Peyer's patch (tissue), 4 donors: ENCODE data around the gene FBN3. TPM values are rescaled to one million over a fixed set of nuclear protein-coding genes. Genes with fewer than 3 reads are reported as not detected.

ENCODE experiments used
- DNase-seq, 3 donors: peaks; one replicate each; pipeline ENCODE4 v3.0.0-alpha.2; 2017 to 2019
- H3K27ac ChIP-seq, 4 donors: fragments of 200-600 bp; sonication (generic); one replicate each; pipeline ENCODE4 v1.5.1; 2016 to 2019
- H3K27me3 ChIP-seq, 2 donors: fragments of 200-600 bp; sonication (generic); one replicate each; pipeline ENCODE4 v1.5.1; 2019
- H3K36me3 ChIP-seq, 3 donors: fragments of 200-600 bp; sonication (generic); one replicate each; pipeline ENCODE4 v1.5.1; 2016 to 2019
- H3K4me1 ChIP-seq, 4 donors: fragments of 200-600 bp; sonication (generic); one replicate each; pipeline ENCODE4 v1.5.1; 2016 to 2019
- H3K4me3 ChIP-seq, 4 donors: fragments of 200-600 bp; sonication (generic); 1 replicate in 3 of 4; 2 replicates in 1 of 4; pipeline ENCODE4 v1.5.1; 2016 to 2019; ENCODE audit warnings: mild to moderate bottlenecking in 1 of 4
- H3K9me3 ChIP-seq, 4 donors: fragments of 200-600 bp; sonication (generic); one replicate each; pipeline ENCODE4 v1.5.1; 2016 to 2019; ENCODE audit warnings: mild to moderate bottlenecking in 1 of 4
- POLR2A ChIP-seq, 2 donors: fragments of 450-650 bp; IDR thresholded peaks; one replicate each; pipeline ENCODE4 v1.5.1; 2017; ENCODE audit warnings: antibody characterized with exemption in 2 of 2, mild to moderate bottlenecking in 2 of 2, moderate library complexity in 2 of 2
- total RNA-seq, 4 donors: library from RNA; depleted of rRNA; stranded (reverse); fragments of >200 nt; gene quantifications; one replicate each; pipeline ENCODE4 v1.1.0, GENCODE V29; 2016
- TF ChIP-seq, protein P1 (sequence below), 6 experiments: fragments of 450-650 bp in 4 of 6; fragments of 200-600 bp in 2 of 6; sonication (generic) in 1 of 6; IDR thresholded peaks; one replicate each; pipeline ENCODE4 v1.5.1; 2017 to 2019; ENCODE audit warnings: antibody characterized with exemption in 6 of 6, mild to moderate bottlenecking in 3 of 6, moderate library complexity in 1 of 6

Gene FBN3
- total RNA-seq, 4 donors from 2014 or later = 0.28 TPM; not detected in 3

DNA sequence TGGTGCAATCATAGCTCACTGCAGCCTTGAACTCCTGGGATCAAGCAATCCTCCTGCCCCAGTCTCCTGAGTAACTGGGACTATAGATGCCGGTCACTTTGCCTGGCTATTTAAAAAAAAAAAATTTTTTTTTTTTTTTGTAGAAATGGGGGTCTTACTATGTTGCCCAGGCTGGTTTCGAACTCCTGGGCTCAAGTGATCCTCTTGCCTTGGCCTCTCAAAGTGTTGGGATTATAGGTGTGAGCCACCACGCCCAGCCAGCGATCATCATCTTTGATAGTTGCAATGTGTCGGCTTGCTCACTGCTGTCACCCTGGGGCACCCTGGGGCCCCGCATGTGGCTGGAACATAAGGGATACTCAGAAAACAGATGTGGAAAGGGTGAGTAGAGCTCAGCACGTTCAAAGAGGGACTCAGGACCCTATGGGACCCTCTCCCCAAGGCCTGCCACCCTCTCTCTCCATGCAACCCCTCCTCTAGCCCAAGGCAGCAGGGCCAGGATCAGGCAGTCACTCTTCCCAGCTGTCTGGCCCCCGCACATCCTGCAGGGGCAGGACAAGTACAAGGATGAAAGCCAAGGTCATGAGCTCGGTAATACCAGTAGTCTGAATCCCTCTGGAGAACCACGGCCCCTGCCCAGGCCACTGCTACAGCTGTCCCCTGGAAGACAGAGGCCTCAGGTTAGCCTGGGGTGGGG lies 103.4 kb downstream of the FBN3 start:
- no peaks in the 10 kb centered on the region for H3K27me3 ChIP-seq
- H3K9me3 ChIP-seq = no peaks in the 10 kb centered on the region
- TF ChIP-seq, protein P1, sequence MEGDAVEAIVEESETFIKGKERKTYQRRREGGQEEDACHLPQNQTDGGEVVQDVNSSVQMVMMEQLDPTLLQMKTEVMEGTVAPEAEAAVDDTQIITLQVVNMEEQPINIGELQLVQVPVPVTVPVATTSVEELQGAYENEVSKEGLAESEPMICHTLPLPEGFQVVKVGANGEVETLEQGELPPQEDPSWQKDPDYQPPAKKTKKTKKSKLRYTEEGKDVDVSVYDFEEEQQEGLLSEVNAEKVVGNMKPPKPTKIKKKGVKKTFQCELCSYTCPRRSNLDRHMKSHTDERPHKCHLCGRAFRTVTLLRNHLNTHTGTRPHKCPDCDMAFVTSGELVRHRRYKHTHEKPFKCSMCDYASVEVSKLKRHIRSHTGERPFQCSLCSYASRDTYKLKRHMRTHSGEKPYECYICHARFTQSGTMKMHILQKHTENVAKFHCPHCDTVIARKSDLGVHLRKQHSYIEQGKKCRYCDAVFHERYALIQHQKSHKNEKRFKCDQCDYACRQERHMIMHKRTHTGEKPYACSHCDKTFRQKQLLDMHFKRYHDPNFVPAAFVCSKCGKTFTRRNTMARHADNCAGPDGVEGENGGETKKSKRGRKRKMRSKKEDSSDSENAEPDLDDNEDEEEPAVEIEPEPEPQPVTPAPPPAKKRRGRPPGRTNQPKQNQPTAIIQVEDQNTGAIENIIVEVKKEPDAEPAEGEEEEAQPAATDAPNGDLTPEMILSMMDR (IDR thresholded peaks at IDR 0.05) = no peak
- no peak for TF ChIP-seq POLR2A (IDR thresholded peaks at IDR 0.05)
- H3K27ac ChIP-seq = no peak overlapping the region
- H3K4me3 ChIP-seq = no peak overlapping the region
- peaks cover 0 to 6% (median 3%) of the 10 kb centered on the region in 4 donors for H3K4me1 ChIP-seq
- no peak for DNase-seq
- no peaks in the 10 kb centered on the region for H3K36me3 ChIP-seq

DNA sequence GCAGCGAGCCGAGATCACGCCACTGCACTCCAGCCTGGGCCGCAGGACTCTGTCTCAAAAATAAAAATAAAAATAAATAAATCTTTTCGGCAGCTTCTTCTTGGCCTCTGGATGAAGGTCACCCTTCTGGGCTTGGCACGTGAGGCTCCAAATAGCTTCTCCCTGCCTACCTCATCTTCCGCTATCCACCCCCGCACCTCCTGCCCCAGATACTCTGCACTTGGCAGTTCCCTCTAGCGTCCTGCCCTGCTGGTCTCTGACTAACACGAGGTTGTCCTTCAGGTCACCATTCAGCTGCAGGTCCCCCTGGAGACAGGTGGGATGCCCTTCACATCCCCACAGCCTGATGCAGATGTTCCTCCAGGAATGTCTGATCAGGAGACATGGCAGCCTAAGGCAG lies 105.4 kb downstream of the FBN3 start:
- DNase-seq = no peak
- Histone ChIP-seq H3K4me1 (no peaks in the 10 kb centered on the region), H3K27ac (no peak overlapping the region), H3K36me3 (no peaks in the 10 kb centered on the region), H3K27me3 (no peaks in the 10 kb centered on the region), H3K4me3 (no peak overlapping the region), H3K9me3 (no peaks in the 10 kb centered on the region)
- TF ChIP-seq POLR2A (IDR thresholded peaks at IDR 0.05) = no peak
- TF ChIP-seq, protein P1 (IDR thresholded peaks at IDR 0.05) = no peak

DNA sequence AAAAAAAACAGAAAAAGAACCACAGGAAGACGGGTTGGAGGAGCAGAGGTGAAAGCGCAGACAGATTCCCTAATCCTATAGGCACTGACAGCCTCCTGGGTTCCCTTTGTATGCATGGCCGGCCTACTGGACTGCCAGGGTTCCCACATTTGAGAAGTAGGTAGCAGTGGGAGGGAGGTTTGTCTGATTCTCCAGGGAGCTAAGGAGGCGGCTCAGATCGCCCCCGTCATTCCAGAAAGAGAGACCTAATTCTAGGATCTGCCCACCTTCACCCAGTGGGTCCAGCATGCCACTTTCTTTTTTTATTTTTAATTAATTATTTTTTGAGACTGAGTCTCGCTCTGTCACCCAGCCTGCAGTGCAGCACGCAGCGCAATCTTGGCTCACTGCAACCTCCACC lies 106.5 kb downstream of the FBN3 start:
- H3K4me1 ChIP-seq = no peaks in the 10 kb centered on the region
- no peak overlapping the region for H3K27ac ChIP-seq
- H3K36me3 ChIP-seq = no peaks in the 10 kb centered on the region
- no peak for DNase-seq
- no peaks in the 10 kb centered on the region for H3K9me3 ChIP-seq
- no peak for TF ChIP-seq POLR2A (IDR thresholded peaks at IDR 0.05)
- TF ChIP-seq, protein P1 (IDR thresholded peaks at IDR 0.05) = no peak
- no peaks in the 10 kb centered on the region for H3K27me3 ChIP-seq
- no peak overlapping the region for H3K4me3 ChIP-seq

DNA sequence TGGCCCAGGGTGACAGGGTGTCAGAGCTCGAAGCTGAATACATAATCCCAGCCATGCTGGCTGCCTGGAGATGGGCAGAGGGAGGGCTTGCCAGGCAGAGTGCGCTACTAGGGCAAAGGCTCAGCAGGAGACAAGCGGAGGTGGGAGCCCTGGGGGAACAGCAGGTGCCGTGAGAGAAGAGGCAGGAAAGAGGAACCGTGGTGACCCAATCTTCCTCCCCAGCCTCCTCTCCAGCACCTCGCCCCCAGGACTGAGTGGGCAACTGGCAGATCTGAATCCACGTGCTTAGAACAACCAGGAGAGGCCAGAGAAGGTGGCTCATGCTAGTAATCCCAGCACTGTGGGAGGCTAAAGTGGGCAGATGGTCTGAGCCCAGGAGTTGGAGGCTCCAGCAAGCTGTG lies 107.9 kb downstream of the FBN3 start:
- TF ChIP-seq, protein P1 (IDR thresholded peaks at IDR 0.05) = no peak
- TF ChIP-seq POLR2A (IDR thresholded peaks at IDR 0.05) = no peak
- H3K36me3 ChIP-seq = no peaks in the 10 kb centered on the region

DNA sequence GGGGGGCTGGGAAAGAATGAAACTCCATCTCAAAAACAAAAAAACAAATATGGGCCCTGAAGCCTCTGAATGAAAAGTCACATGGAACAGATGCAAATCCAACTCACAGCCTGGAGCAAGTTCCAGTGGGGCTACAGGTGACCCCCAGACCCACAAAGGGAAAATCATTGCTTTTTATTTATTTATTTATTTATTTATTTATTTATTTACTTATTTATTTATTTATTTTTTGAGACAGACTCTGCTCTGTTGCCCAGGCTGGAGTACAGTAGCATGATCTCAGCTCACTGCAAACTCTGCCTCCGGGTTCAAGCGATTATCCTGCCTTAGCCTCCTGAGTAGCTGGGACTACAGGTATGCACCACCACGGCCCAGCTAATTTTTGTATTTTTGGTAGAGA lies 110.2 kb downstream of the FBN3 start:
- H3K4me3 ChIP-seq = no peak overlapping the region
- H3K4me1 ChIP-seq = no peaks in the 10 kb centered on the region
- TF ChIP-seq, protein P1 (IDR thresholded peaks at IDR 0.05) = no peak
- no peak for TF ChIP-seq POLR2A (IDR thresholded peaks at IDR 0.05)
- H3K36me3 ChIP-seq = no peaks in the 10 kb centered on the region
- no peaks in the 10 kb centered on the region for H3K27me3 ChIP-seq
- no peak overlapping the region for H3K27ac ChIP-seq
- H3K9me3 ChIP-seq = no peaks in the 10 kb centered on the region
- no peak for DNase-seq

More for the DNA sequence above, 107.9 kb downstream of the FBN3 start:
- Histone ChIP-seq H3K4me1 (no peaks in the 10 kb centered on the region), H3K4me3 (no peak overlapping the region), H3K27me3 (no peaks in the 10 kb centered on the region), H3K9me3 (no peaks in the 10 kb centered on the region), H3K27ac (no peak overlapping the region)
- DNase-seq = no peak
